ENCODE measurements around the gene DAAM2.

DAAM2 gene

DNA sequence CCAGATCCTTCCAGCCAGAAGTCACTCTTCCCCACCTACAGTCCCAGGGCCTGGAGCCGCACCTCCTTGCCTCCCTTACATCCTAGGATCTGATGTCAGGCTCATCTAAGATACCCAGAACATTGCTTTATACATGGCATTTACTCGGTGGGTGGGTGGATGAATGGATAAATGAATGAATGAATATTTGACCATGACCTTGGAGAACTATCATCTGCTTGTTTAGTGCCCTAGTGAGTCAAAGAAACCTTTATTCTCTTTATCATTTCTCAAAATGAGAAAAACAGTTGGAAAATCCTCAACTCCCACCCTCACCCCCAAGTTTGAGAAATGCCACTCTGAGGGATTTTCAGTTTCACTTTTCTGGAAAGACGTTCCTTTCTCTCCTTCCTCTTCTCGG, 56.0 kb downstream of the DAAM2 start:
- H3K9me3 ChIP-seq (ENCODE audit: control insufficient read depth, low read length) = no peaks in the 10 kb centered on the region
- H3K36me3 ChIP-seq (ENCODE audit: control insufficient read depth, insufficient read depth, low read length) = no peaks in the 10 kb centered on the region
- no peak overlapping the region for H3K4me3 ChIP-seq (ENCODE audit: extremely low read depth, insufficient read depth, low read length, poor library complexity, severe bottlenecking)
- H3K27ac ChIP-seq (ENCODE audit: low read depth, low read length, severe bottlenecking) = no peak overlapping the region
- H3K4me1 ChIP-seq (ENCODE audit: control insufficient read depth, insufficient read depth, low read length, poor library complexity, severe bottlenecking) = peaks cover 32% of the 10 kb centered on the region
- 82 to 100% methylated on average over 1 to 2 of the region's 4 CpGs for WGBS, 2 experiments (ENCODE audit: insufficient coverage in 2 of 2)

- 100% methylated on average over 1 of the region's 3 CpGs; no CpG with 5 or more reads in 1 of the 2 experiments for WGBS, 2 experiments (ENCODE audit: insufficient coverage in 2 of 2)
These were observed 57.1 kb downstream of the DAAM2 start for GRCh38 chr6:39849228-39849627.

DNA sequence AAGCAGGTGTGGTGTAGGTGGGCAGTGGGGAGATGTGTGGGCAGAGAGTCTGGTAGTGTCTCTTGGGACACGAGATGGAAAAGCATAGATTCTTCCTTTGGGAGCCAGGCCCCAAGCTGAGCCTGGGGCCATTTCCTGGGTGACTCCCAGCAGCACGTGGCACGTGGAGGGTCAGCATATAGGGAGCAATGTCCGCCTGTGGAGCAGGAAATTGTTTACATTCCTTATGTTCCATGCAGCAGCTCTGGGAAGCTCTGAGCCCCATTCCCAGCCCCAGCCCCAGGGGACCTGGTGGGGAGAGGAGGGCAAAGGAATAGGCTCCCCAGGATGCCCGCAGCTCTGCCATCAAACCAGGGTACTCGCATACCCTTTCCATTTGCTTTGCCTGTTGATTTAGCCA, 57.6 kb downstream of the DAAM2 start:
- no peak overlapping the region for H3K27ac ChIP-seq (ENCODE audit: low read depth, low read length, severe bottlenecking)
- no peak overlapping the region for H3K4me3 ChIP-seq (ENCODE audit: extremely low read depth, insufficient read depth, low read length, poor library complexity, severe bottlenecking)
- peaks cover 29% of the 10 kb centered on the region for H3K4me1 ChIP-seq (ENCODE audit: control insufficient read depth, insufficient read depth, low read length, poor library complexity, severe bottlenecking)
- H3K9me3 ChIP-seq (ENCODE audit: control insufficient read depth, low read length) = no peaks in the 10 kb centered on the region
- no peaks in the 10 kb centered on the region for H3K36me3 ChIP-seq (ENCODE audit: control insufficient read depth, insufficient read depth, low read length)
- 74 to 89% methylated on average over 6 of the region's 6 CpGs for WGBS, 2 experiments (ENCODE audit: insufficient coverage in 2 of 2)

More at GRCh38 chr6:39849228-39849627, 57.1 kb downstream of the DAAM2 start:
- no peak overlapping the region for H3K4me3 ChIP-seq (ENCODE audit: extremely low read depth, insufficient read depth, low read length, poor library complexity, severe bottlenecking)
- peaks cover 29% of the 10 kb centered on the region for H3K4me1 ChIP-seq (ENCODE audit: control insufficient read depth, insufficient read depth, low read length, poor library complexity, severe bottlenecking)
- H3K9me3 ChIP-seq (ENCODE audit: control insufficient read depth, low read length) = no peaks in the 10 kb centered on the region
- H3K36me3 ChIP-seq (ENCODE audit: control insufficient read depth, insufficient read depth, low read length) = no peaks in the 10 kb centered on the region
- H3K27ac ChIP-seq (ENCODE audit: low read depth, low read length, severe bottlenecking) = no peak overlapping the region

DNA sequence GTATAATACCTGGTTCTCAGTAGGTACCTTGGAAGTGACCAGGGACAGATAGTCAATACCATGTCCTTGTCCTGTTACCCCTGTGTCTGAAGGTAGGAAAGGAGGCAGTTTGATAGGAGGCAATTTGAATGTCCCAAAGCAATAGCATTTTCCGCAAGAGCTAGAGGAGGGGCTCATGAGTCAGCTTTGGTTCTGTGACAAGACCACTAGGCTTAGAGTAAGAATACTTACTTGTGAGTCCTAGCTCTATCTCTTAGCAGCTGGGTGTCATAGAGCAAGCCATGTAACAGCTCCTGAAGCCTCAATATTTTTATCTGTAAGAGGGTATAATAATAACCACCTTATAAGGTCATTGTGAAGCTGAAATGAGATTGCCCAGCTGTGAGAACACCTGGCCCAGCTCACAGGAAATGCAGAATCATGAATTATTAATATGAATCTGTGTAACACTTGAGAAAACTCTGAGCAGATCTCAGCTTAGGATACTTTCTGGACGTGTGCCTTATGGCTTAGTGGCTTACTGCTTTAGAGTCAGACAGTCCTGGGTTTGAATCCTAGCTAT, 58.6 kb downstream of the DAAM2 start:
- peaks cover 29% of the 10 kb centered on the region for H3K4me1 ChIP-seq (ENCODE audit: control insufficient read depth, insufficient read depth, low read length, poor library complexity, severe bottlenecking)
- 85 to 93% methylated on average over 2 of the region's 2 CpGs for WGBS, 2 experiments (ENCODE audit: insufficient coverage in 2 of 2)
- no peak overlapping the region for H3K27ac ChIP-seq (ENCODE audit: low read depth, low read length, severe bottlenecking)
- no peak overlapping the region for H3K4me3 ChIP-seq (ENCODE audit: extremely low read depth, insufficient read depth, low read length, poor library complexity, severe bottlenecking)
- no peaks in the 10 kb centered on the region for H3K36me3 ChIP-seq (ENCODE audit: control insufficient read depth, insufficient read depth, low read length)
- no peaks in the 10 kb centered on the region for H3K9me3 ChIP-seq (ENCODE audit: control insufficient read depth, low read length)

- Histone ChIP-seq H3K36me3 (ENCODE audit: control insufficient read depth, insufficient read depth, low read length) (no peaks in the 10 kb centered on the region), H3K27ac (ENCODE audit: low read depth, low read length, severe bottlenecking) (no peak overlapping the region), H3K4me1 (ENCODE audit: control insufficient read depth, insufficient read depth, low read length, poor library complexity, severe bottlenecking) (peaks cover 29% of the 10 kb centered on the region), H3K9me3 (ENCODE audit: control insufficient read depth, low read length) (no peaks in the 10 kb centered on the region), H3K4me3 (ENCODE audit: extremely low read depth, insufficient read depth, low read length, poor library complexity, severe bottlenecking) (no peak overlapping the region)
- WGBS, 2 experiments (ENCODE audit: insufficient coverage in 2 of 2) = 91% methylated on average over 4 of the region's 4 CpGs
These were observed 59.2 kb downstream of the DAAM2 start for GRCh38 chr6:39851331-39851730.

DNA sequence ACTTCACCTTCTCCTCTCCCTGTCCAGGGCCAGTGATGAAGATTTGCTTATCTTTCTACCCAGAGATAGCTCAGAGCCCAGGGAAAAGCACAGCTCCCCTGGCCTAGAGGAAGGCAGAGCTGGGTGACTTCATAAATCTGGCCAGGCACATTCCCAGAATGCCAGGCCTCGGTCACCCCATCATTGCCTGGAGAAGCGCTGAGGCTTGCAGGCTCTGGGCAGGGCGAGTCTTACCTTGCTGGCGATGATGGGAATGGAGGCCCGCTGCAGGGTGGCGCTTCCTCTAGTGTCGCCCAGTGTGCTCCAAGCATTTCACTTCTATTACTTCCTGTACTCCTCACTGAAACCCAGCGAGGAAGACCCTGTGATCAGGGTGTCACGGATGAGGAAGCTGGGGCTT, 60.1 kb downstream of the DAAM2 start:
- WGBS, 2 experiments (ENCODE audit: insufficient coverage in 2 of 2) = 89 to 98% methylated on average over 4 to 7 of the region's 9 CpGs

DNA sequence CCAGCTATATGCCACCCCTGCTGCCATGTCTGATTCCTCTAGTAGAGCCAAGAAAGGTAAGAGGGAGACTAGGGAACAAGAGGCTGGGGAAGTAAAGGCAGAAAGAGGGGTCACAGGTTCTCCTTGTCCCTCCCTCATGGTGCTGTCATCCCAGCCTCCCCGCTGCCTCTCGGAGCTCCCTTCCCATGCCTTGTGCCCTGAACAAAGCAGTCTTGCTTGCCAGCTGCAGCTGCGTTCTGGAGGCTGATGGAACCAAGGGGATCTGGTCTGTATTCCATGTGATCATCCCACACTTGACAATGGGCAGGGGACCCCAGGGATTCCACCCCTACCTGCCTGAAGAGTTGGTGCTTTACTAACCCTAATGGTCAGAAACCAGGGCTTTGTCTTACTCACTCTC, 61.4 kb downstream of the DAAM2 start:
- Histone ChIP-seq H3K36me3 (ENCODE audit: control insufficient read depth, insufficient read depth, low read length) (peaks cover 17% of the 10 kb centered on the region), H3K4me1 (ENCODE audit: control insufficient read depth, insufficient read depth, low read length, poor library complexity, severe bottlenecking) (peaks cover 29% of the 10 kb centered on the region), H3K9me3 (ENCODE audit: control insufficient read depth, low read length) (no peaks in the 10 kb centered on the region), H3K4me3 (ENCODE audit: extremely low read depth, insufficient read depth, low read length, poor library complexity, severe bottlenecking) (no peak overlapping the region), H3K27ac (ENCODE audit: low read depth, low read length, severe bottlenecking) (no peak overlapping the region)
- WGBS, 2 experiments (ENCODE audit: insufficient coverage in 2 of 2) = 93 to 96% methylated on average over 3 of the region's 3 CpGs

More for the DNA sequence above, 60.1 kb downstream of the DAAM2 start:
- H3K4me3 ChIP-seq (ENCODE audit: extremely low read depth, insufficient read depth, low read length, poor library complexity, severe bottlenecking) = no peak overlapping the region
- no peak overlapping the region for H3K27ac ChIP-seq (ENCODE audit: low read depth, low read length, severe bottlenecking)
- peaks cover 4% of the 10 kb centered on the region for H3K36me3 ChIP-seq (ENCODE audit: control insufficient read depth, insufficient read depth, low read length)
- H3K9me3 ChIP-seq (ENCODE audit: control insufficient read depth, low read length) = no peaks in the 10 kb centered on the region
- H3K4me1 ChIP-seq (ENCODE audit: control insufficient read depth, insufficient read depth, low read length, poor library complexity, severe bottlenecking) = peaks cover 29% of the 10 kb centered on the region

GRCh38 chr6:39855356-39855995, 63.3 kb downstream of the DAAM2 start:
- 94 to 95% methylated on average over 6 of the region's 7 CpGs for WGBS, 2 experiments (ENCODE audit: insufficient coverage in 2 of 2)
- peaks cover 21% of the 10 kb centered on the region for H3K36me3 ChIP-seq (ENCODE audit: control insufficient read depth, insufficient read depth, low read length)
- no peak overlapping the region for H3K4me3 ChIP-seq (ENCODE audit: extremely low read depth, insufficient read depth, low read length, poor library complexity, severe bottlenecking)
- H3K4me1 ChIP-seq (ENCODE audit: control insufficient read depth, insufficient read depth, low read length, poor library complexity, severe bottlenecking) = peaks cover 18% of the 10 kb centered on the region
- H3K27ac ChIP-seq (ENCODE audit: low read depth, low read length, severe bottlenecking) = no peak overlapping the region
- H3K9me3 ChIP-seq (ENCODE audit: control insufficient read depth, low read length) = no peaks in the 10 kb centered on the region

DNA sequence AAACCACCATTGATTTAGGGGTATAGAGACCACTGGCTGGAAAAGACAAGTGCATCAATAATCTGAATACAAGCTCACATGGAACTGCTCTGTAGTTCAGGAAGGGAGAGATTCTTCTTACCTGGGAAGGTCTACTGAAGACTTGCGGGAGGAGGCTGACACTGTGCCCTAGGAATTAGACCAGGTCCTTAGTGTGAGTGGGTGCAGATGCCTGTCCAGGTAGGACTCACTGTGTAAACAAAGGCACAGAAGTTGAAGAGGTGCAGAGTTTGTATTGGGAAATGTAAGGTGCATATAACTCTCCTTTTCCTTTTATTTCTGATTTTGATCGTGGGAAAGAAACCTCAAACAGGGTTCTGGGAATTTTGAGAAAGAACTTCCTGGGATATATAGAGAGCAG, 66.8 kb downstream of the DAAM2 start:
- no peaks in the 10 kb centered on the region for H3K9me3 ChIP-seq (ENCODE audit: control insufficient read depth, low read length)
- 100% methylated on average over 1 to 2 of the region's 2 CpGs for WGBS, 2 experiments (ENCODE audit: insufficient coverage in 2 of 2)
- peaks cover 21% of the 10 kb centered on the region for H3K36me3 ChIP-seq (ENCODE audit: control insufficient read depth, insufficient read depth, low read length)
- peaks cover 4% of the 10 kb centered on the region for H3K4me1 ChIP-seq (ENCODE audit: control insufficient read depth, insufficient read depth, low read length, poor library complexity, severe bottlenecking)
- H3K27ac ChIP-seq (ENCODE audit: low read depth, low read length, severe bottlenecking) = no peak overlapping the region
- H3K4me3 ChIP-seq (ENCODE audit: extremely low read depth, insufficient read depth, low read length, poor library complexity, severe bottlenecking) = no peak overlapping the region

GRCh38 chr6:39861663-39862062, 69.5 kb downstream of the DAAM2 start:
- H3K36me3 ChIP-seq (ENCODE audit: control insufficient read depth, insufficient read depth, low read length) = peaks cover 28% of the 10 kb centered on the region
- H3K4me3 ChIP-seq (ENCODE audit: extremely low read depth, insufficient read depth, low read length, poor library complexity, severe bottlenecking) = no peak overlapping the region
- WGBS, 2 experiments (ENCODE audit: insufficient coverage in 2 of 2) = 55 to 76% methylated on average over 2 to 3 of the region's 3 CpGs
- H3K9me3 ChIP-seq (ENCODE audit: control insufficient read depth, low read length) = no peaks in the 10 kb centered on the region
- H3K4me1 ChIP-seq (ENCODE audit: control insufficient read depth, insufficient read depth, low read length, poor library complexity, severe bottlenecking) = peaks cover 4% of the 10 kb centered on the region
- no peak overlapping the region for H3K27ac ChIP-seq (ENCODE audit: low read depth, low read length, severe bottlenecking)
